GM19240 (cell line): ENCODE results near the gene FGF4.

Experiments
- DNase-seq: peaks from one replicate; pipeline ENCODE4 v3.0.0; 2011; ENCODE audit warnings: low spot score; ENCODE audit not compliant: insufficient read length

FGF4 gene

GRCh38 chr11:69726481-69726880 is 48.7 kb downstream of the FGF4 start:
- DNase-seq = no peak

- DNase-seq = no peak
Observed at GRCh38 chr11:69726019-69726418, 49.1 kb downstream of the FGF4 start.

GRCh38 chr11:69721745-69722144 is 53.4 kb downstream of the FGF4 start:
- DNase-seq = no peak

- DNase-seq = no peak
Observed at GRCh38 chr11:69721106-69721505, 54.0 kb downstream of the FGF4 start.
